HG03175 (cell line): ENCODE data around the gene DNAH3.
"Not testable (repeated sequence)": the region's sequence is repeated elsewhere in the genome, so short reads cannot be mapped to it uniquely, and the experiment has no call there.

Experiments used
- ATAC-seq: cut with Tn5 transposase; IDR thresholded peaks from one replicate; pipeline ENCODE4 v1.9.1; 2021; ENCODE audit warnings: mild to moderate bottlenecking, moderate library complexity; ENCODE audit not compliant: unreplicated experiment

The DNAH3 gene

DNA sequence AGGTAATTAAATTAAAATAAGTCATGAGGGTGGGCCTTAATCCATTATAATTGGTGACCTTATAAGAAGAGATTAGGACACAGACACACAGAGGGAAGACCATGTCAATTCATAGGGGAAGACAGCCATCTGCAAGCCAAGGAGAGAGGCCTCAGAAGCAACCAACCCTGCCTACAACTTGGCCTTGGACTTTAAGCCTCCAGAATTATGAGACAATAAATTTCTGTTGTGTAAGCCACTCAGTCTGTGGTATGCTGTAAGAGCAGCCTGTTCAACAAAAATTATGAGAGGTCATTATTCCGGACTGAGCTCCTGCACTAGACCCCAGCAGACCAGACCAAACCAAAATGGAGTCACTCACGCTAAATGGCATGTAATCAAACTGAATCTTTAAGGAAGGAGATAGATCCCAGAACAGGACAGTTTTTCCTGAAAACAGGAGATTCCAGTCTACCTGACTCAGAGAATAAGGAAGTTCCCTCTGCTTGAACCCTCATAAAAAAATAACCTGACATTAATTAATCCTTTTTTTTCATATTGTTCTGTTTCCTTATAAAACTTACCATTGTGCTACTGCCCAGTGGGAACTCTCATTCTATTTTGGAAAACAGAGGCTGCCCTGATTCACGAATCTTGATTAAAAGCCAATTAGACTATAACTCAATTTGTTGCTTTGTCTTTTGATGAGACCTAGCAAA lies 74.3 kb downstream of the DNAH3 start:
- no peak for ATAC-seq

GRCh38 chr16:21075252-21075651 lies 75.4 kb downstream of the DNAH3 start:
- no peak for ATAC-seq

GRCh38 chr16:21072976-21073375 lies 77.7 kb downstream of the DNAH3 start:
- no peak for ATAC-seq

DNA sequence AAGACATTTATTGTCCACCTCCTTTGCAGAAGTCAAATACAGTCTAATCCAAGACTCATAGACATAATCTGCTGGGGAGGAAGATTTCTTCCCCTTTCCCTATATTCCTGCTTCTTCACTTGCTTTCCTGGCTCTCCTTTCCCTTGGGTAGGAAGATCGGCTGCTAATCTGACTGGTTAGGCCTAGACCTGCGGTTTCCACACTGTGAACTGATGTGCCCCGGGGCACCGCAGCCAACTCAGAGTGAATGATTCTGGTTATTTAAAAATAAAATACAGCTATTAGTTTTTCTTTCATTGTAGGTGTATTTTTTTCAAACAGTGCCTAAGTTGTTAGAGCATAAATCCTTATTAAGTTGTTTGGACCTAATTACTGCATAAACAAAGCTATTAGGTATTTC lies 78.9 kb downstream of the DNAH3 start:
- no peak for ATAC-seq

DNA sequence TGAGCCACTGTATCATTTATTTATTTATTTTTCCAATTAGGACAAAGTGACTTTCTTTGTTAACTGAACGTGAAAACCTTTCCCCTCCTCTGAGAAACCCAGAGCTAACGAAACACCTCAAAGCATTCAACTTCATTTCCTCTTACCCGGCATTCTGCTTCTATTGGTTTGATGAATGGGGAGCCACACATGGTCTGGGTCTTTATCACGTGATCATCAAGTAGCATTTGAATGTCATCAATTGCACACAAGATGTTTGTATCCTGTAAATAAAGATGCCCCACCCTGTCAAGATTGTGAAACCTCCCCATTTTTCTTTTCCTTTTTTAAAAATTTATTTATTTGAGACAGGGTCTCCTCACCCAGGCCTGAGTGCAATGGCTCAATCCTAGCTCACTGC lies 80.1 kb downstream of the DNAH3 start:
- ATAC-seq: no peak

DNA sequence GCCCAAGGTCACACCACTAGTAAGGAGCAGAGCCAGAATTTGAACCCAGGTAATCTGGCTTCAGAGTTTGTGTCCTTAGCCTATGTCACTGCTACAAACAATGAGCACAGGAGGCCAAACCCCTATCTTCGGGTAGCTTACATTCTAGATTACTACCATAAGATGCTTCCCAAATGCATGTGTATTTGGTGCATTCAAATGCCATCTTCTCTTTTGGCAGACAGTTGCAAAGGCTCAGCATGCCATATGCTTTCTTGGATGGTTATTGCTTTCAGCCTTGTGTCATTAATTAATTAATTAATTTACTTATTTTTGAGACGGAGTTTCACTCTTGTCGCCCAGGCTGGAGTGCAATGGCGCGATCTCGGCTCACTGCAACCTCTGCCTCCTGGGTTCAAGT lies 80.7 kb downstream of the DNAH3 start:
- no peak for ATAC-seq

- ATAC-seq: no peak
Observed at GRCh38 chr16:21064203-21064602, 86.4 kb downstream of the DNAH3 start.

- ATAC-seq: not testable (repeated sequence)
Observed at GRCh38 chr16:21063314-21063713, 87.3 kb downstream of the DNAH3 start.

- no peak for ATAC-seq
Observed at GRCh38 chr16:21060027-21060510, 90.6 kb downstream of the DNAH3 start.

- no peak for ATAC-seq
Observed at GRCh38 chr16:21057875-21058274, 92.8 kb downstream of the DNAH3 start.

GRCh38 chr16:21056396-21056795 lies 94.2 kb downstream of the DNAH3 start:
- ATAC-seq: no peak

DNA sequence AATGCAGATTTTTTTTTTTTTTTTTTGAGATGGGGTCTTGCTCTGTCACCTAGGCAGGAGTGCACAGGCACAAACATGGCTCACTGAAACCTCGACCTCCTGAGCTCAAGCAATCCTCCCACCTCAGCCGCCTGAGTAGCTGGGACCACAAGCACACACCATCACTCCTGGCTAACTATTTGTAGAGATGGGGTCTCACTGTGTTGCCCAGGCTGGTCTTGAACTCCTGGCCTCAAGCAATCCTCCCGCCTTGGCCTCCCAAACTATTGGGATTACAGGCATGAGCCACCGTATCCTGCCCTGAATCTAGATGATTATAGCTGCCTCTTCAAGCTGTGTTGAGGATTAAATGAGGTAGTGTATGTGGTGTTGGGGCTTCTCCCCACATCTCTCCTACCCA lies 94.9 kb downstream of the DNAH3 start:
- ATAC-seq: not testable (repeated sequence)

DNA sequence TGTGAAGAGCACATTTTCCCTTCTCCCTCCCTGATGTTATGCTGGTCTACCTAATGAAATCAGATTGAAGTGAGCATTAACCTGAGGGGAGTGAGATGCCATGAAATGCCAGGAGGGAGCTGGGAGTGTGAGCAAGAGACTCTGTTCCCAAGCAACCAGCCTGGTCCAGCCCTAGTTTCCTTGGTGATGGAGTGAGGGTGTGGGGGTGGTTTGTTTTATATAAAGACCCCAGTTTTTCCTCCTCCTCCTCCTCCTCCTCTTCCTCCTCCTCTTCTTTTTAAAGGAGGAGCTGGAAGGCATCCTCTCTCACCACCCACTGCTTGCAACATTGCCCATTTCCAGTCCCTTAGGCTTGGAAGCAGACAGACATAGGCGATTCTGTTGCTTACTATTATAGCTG lies 97.1 kb downstream of the DNAH3 start:
- ATAC-seq: no peak

GRCh38 chr16:21048091-21048912 lies 102.3 kb downstream of the DNAH3 start:
- ATAC-seq: not testable (repeated sequence)

DNA sequence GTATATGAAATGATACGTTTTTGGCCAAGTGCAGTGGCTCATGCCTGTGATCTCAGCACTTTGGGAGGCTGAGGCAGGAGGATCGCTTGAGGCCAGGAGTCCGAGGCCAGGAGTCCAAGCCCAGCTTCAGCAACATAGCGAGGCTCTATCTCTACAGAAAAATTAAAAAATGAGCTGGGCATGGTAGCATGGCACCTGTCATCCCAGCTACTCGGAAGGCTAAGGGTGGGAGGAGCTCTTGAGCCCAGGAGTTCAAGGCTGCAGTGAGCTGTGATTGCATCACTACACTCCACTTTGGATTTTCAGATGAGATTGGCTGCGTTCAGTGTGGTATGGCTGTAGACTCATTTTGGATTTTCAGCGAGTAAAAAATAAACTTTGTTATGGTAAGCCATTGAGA lies 112.4 kb downstream of the DNAH3 start:
- ATAC-seq: no peak

DNA sequence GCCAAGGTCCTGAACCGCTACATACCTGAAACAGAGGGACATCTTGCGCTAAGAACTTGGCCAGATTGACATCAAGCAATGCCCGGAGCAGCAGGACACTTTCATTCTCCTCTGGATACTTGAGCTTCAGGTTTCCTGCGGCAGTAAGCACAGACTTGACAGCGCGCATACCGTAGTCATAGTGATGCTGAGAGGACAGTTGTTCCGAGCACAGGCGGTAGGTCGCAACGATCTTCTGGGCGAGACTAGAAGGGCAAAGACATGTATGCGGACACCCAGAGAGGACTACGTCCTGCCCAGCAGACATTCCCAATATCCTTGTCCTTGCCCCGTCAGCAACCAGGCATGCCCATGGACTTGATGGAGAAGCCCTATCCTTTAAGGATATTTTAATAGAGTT lies 112.9 kb downstream of the DNAH3 start:
- ATAC-seq: no peak

- no peak for ATAC-seq
Observed at GRCh38 chr16:21037168-21037567, 113.5 kb downstream of the DNAH3 start.

DNA sequence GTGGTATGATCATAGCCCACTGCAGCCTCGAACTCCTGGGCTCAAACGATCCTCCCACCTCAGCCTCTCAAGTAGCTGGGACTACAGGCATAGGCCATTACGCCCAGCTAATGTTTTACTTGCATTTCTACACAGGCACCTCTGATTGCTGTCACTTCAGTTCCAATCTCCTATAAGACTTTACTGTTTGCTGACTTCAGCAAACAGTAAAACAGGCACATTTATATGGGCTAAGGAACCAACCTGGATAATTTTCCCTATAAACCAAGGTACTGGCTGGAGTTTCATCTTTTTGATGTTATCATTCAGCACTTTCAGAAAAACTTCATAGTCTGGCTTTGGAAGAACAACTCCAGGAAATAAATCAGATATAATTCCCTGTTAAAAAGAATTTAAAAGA lies 114.2 kb downstream of the DNAH3 start:
- no peak for ATAC-seq

DNA sequence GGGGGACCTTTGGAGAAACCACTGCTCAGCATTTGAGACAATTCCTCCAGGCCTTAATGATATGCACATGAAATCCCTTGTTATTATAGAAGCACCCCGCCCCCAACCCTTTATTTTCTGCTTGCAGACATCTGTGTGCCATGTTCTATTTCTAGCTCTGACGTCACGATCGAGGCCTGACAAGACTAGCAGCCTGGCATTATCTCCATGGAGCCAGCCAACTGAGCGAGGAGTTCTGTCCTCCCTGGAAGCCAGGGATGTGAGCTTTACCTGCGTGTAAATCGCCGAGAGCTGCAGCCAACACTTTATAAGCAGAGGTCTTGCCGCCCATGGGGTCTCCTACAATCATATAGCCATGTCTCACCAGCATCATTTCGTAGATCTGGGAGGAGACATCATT lies 116.9 kb downstream of the DNAH3 start:
- ATAC-seq: no peak

DNA sequence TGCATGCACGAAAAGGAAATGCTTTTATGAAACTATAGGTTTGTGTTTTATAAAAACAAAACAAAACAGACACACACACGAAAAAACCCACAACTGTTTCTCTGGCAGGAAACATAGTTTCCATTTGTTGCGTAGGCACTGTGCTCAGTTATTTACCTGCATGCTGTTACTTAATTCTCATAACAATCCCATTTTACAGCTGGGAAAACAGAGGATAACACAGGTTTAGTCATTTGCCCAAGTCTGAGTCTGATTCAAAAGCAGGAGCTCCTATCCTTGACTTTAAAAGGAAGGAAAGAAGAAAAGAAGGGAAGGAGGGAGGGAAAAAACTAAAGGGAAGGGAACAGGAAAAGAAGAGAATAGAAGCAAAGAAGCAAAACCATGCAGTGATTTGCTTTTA lies 117.4 kb downstream of the DNAH3 start:
- ATAC-seq: no peak

DNA sequence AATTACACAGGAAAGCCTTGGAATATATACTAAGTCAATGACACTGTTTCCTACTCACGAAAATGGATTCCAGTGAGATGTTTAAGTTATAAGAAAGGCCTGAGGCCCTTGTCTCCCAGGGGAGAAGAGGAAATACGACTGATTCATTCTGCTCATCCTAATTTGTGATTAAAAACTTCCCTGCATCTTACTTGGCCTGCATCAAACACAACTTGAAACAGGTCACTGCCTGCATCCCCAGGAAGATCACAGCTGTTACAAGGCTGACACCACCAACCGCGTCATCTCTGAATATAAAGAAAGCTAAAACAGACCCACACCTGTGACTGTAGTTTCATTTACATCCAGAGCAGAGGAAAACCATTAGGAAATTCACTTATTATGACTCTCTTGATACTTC lies 121.9 kb downstream of the DNAH3 start:
- ATAC-seq: no peak

- no peak for ATAC-seq
Observed at GRCh38 chr16:21026846-21027245, 123.8 kb downstream of the DNAH3 start.
